Measurements from ENCODE around the gene CNTN2. TPM values are rescaled to one million over a fixed set of nuclear protein-coding genes. Genes with fewer than 3 reads are reported as not detected.

The CNTN2 gene
- total RNA-seq, 1 experiment from 2014 or later: not detected

GRCh38 chr1:205073511-205073910 is 30.5 kb downstream of the CNTN2 start:
- no peak overlapping the region for H3K27ac ChIP-seq
- H3K27me3 ChIP-seq (ENCODE audit: insufficient read depth, low read depth): peaks cover 4% of the 10 kb centered on the region; the same call in 1 of the 2 replicates
- H2AFZ ChIP-seq: no peak overlapping the region
- no peaks in the 10 kb centered on the region for H3K9me2 ChIP-seq (ENCODE audit: insufficient read depth)
- intact Hi-C loops (cut with micrococcal nuclease; ENCODE audit: unreplicated experiment): no loop called here
- H3K4me3 ChIP-seq: no peak overlapping the region
- H4K20me1 ChIP-seq (ENCODE audit: insufficient read depth): no peaks in the 10 kb centered on the region
- no peaks in the 10 kb centered on the region for H3K4me1 ChIP-seq (replicated peaks; ENCODE audit: insufficient read depth)
- TF ChIP-seq EZH2 (IDR thresholded peaks at IDR 0.05; ENCODE audit: low read depth) (no peak), CTCF (conservative IDR thresholded peaks at IDR 0.05) (no peak)
- POLR2A ChIA-PET (ENCODE audit: unreplicated experiment): no interaction called here
- no peak for DNase-seq
- no peaks in the 10 kb centered on the region for H3K36me3 ChIP-seq (ENCODE audit: low read depth)
- no peaks in the 10 kb centered on the region for H3F3A ChIP-seq (ENCODE audit: insufficient read depth, low read depth)
- no peaks in the 10 kb centered on the region for H3K9me3 ChIP-seq (ENCODE audit: insufficient read depth, low read depth)
- no TSS peak for BruUV-seq (replicated peaks)
- no peaks in the 10 kb centered on the region for H3K79me2 ChIP-seq (ENCODE audit: low read depth)
- CTCF ChIA-PET: interaction anchor here (0.7 kb wide), 1 partner anchor 390 kb away, joined by 3 read pairs; no protein-coding TSS in a partner anchor
- no peak overlapping the region for H3K4me2 ChIP-seq

GRCh38 chr1:205074084-205074483 is 31.1 kb downstream of the CNTN2 start:
- CTCF ChIA-PET: interaction anchor here (0.7 kb wide), 1 partner anchor 390 kb away, joined by 3 read pairs; no protein-coding TSS in a partner anchor
- intact Hi-C loops (cut with micrococcal nuclease; ENCODE audit: unreplicated experiment): no loop called here
- DNase-seq: no peak
- no peaks in the 10 kb centered on the region for H3K27me3 ChIP-seq (ENCODE audit: insufficient read depth, low read depth)
- no peak overlapping the region for H3K27ac ChIP-seq
- no peaks in the 10 kb centered on the region for H3F3A ChIP-seq (ENCODE audit: insufficient read depth, low read depth)
- POLR2A ChIA-PET (ENCODE audit: unreplicated experiment): no interaction called here
- H4K20me1 ChIP-seq (ENCODE audit: insufficient read depth): no peaks in the 10 kb centered on the region
- BruUV-seq (replicated peaks): no TSS peak
- H3K4me3 ChIP-seq: no peak overlapping the region
- H3K9me2 ChIP-seq (ENCODE audit: insufficient read depth): no peaks in the 10 kb centered on the region
- H3K4me2 ChIP-seq: no peak overlapping the region
- H2AFZ ChIP-seq: no peak overlapping the region
- no peaks in the 10 kb centered on the region for H3K4me1 ChIP-seq (replicated peaks; ENCODE audit: insufficient read depth)
- H3K79me2 ChIP-seq (ENCODE audit: low read depth): no peaks in the 10 kb centered on the region
- TF ChIP-seq CTCF (conservative IDR thresholded peaks at IDR 0.05) (no peak), EZH2 (IDR thresholded peaks at IDR 0.05; ENCODE audit: low read depth) (no peak)
- no peaks in the 10 kb centered on the region for H3K36me3 ChIP-seq (ENCODE audit: low read depth)
- no peaks in the 10 kb centered on the region for H3K9me3 ChIP-seq (ENCODE audit: insufficient read depth, low read depth)

GRCh38 chr1:205074513-205074912 is 31.5 kb downstream of the CNTN2 start:
- ChIA-PET CTCF (no interaction called here), POLR2A (ENCODE audit: unreplicated experiment) (no interaction called here)
- intact Hi-C loops (cut with micrococcal nuclease; ENCODE audit: unreplicated experiment): no loop called here

More at GRCh38 chr1:205074513-205074912, 31.5 kb downstream of the CNTN2 start:
- Histone ChIP-seq H3K27ac (no peak overlapping the region), H3K79me2 (ENCODE audit: low read depth) (no peaks in the 10 kb centered on the region), H3K36me3 (ENCODE audit: low read depth) (no peaks in the 10 kb centered on the region), H3K4me2 (no peak overlapping the region), H3K27me3 (ENCODE audit: insufficient read depth, low read depth) (no peaks in the 10 kb centered on the region), H3F3A (ENCODE audit: insufficient read depth, low read depth) (no peaks in the 10 kb centered on the region), H4K20me1 (ENCODE audit: insufficient read depth) (no peaks in the 10 kb centered on the region), H3K4me1 (replicated peaks; ENCODE audit: insufficient read depth) (no peaks in the 10 kb centered on the region), H3K9me3 (ENCODE audit: insufficient read depth, low read depth) (no peaks in the 10 kb centered on the region), H2AFZ (no peak overlapping the region), H3K9me2 (ENCODE audit: insufficient read depth) (no peaks in the 10 kb centered on the region), H3K4me3 (no peak overlapping the region)
- no peak for TF ChIP-seq EZH2 (IDR thresholded peaks at IDR 0.05; ENCODE audit: low read depth)
- TF ChIP-seq CTCF (conservative IDR thresholded peaks at IDR 0.05): no peak
- DNase-seq: no peak
- BruUV-seq (replicated peaks): no TSS peak

All from PC-9 (cell line).